ENCODE measurements around the gene ERGIC1. TPM values are rescaled to one million over a fixed set of nuclear protein-coding genes. Genes with fewer than 3 reads are reported as not detected.

The ERGIC1 gene
- total and polyA plus RNA-seq, 2 of the 13 experiments (the other 11 are each of a cell fraction or from before 2014, with no cell fraction given): 78.5 to 184 TPM

GRCh38 chr5:172852490-172853354, 18.7 kb downstream of the ERGIC1 start (continued):
- TF ChIP-seq MXD4 (CRISPR knock-in tag; IDR thresholded peaks at IDR 0.05) (peak; percentile 93; the same call in 1 of the 2 replicates), NFE2L2 (IDR thresholded peaks at IDR 0.05; ENCODE audit: low read length) (peak; percentile 29; the same call in 1 of the 2 replicates), MLX (CRISPR knock-in tag; IDR thresholded peaks at IDR 0.05) (peak; percentile 94), TOPORS (CRISPR knock-in tag; IDR thresholded peaks at IDR 0.05) (no peak), TRIM22 (IDR thresholded peaks at IDR 0.05) (no peak), ZNF503 (CRISPR knock-in tag; IDR thresholded peaks at IDR 0.05) (no peak; the same call in 1 of the 2 replicates), MAFF (IDR thresholded peaks at IDR 0.05; ENCODE audit: low read depth, low read length) (no peak), MIER2 (CRISPR knock-in tag; IDR thresholded peaks at IDR 0.05) (peak; percentile 42; the same call in 1 of the 2 replicates), MYC (CRISPR knock-in tag; IDR thresholded peaks at IDR 0.05; ENCODE audit: borderline replicate concordance) (peak; percentile 96), POLR2A (IDR thresholded peaks at IDR 0.05; ENCODE audit: insufficient read depth in 1 of 2, low read depth in 2 of 2, low read length in 2 of 2) (peak in 1 of 2 experiments; percentile 48; a peak in 1 of 4 replicates), ZNF616 (CRISPR knock-in tag; IDR thresholded peaks at IDR 0.05; ENCODE audit: low read depth) (no peak), ZHX1 (CRISPR knock-in tag; IDR thresholded peaks at IDR 0.05; ENCODE audit: low read depth) (peak; percentile 97), FOXA3 (CRISPR knock-in tag; IDR thresholded peaks at IDR 0.05) (peak; percentile 87), AKNA (CRISPR knock-in tag; IDR thresholded peaks at IDR 0.05; ENCODE audit: borderline replicate concordance) (no peak), LBX2 (CRISPR knock-in tag; IDR thresholded peaks at IDR 0.05; ENCODE audit: borderline replicate concordance) (0 out of 2 replicates have a peak, but pooled peaks have one; percentile 66)
